Immature natural killer cell (primary cell): ENCODE data around the gene SELENOS. TPM values are rescaled to one million over a fixed set of nuclear protein-coding genes. Genes with fewer than 3 reads are reported as not detected.

Source experiments
- DNase-seq, 3 donors: peaks; one replicate each; pipeline ENCODE4 v3.0.0; 2022; ENCODE audit warnings: mixed read lengths in 1 of 3
- H3K27ac Mint-ChIP-seq, 6 donors: one replicate each; pipeline ENCODE4 v1.8.0; 2020; ENCODE audit warnings: mixed read lengths in 6 of 6, mild to moderate bottlenecking in 5 of 6, inconsistent platforms in 4 of 6, moderate library complexity in 3 of 6
- H3K27me3 Mint-ChIP-seq, 3 donors: one replicate each; pipeline ENCODE4 v1.8.0; 2020 to 2021; ENCODE audit warnings: low read depth in 3 of 3, mild to moderate bottlenecking in 3 of 3, mixed read lengths in 3 of 3, moderate library complexity in 3 of 3, inconsistent platforms in 1 of 3
- H3K36me3 Mint-ChIP-seq, 3 donors: one replicate each; pipeline ENCODE4 v1.8.0; 2020; ENCODE audit warnings: mixed read lengths in 3 of 3, inconsistent platforms in 2 of 3, mild to moderate bottlenecking in 2 of 3
- H3K4me1 Mint-ChIP-seq, 2 donors: one replicate each; pipeline ENCODE4 v1.8.0; 2020; ENCODE audit warnings: inconsistent platforms in 2 of 2, mild to moderate bottlenecking in 2 of 2, mixed read lengths in 2 of 2, moderate library complexity in 1 of 2
- H3K4me3 Mint-ChIP-seq, 5 donors: one replicate each; pipeline ENCODE4 v1.8.0; 2020; ENCODE audit warnings: mild to moderate bottlenecking in 5 of 5, mixed read lengths in 5 of 5, inconsistent platforms in 3 of 5, moderate library complexity in 3 of 5
- H3K9me3 Mint-ChIP-seq, 6 donors: one replicate each; pipeline ENCODE4 v1.8.0; 2020; ENCODE audit warnings: mild to moderate bottlenecking in 6 of 6, mixed read lengths in 6 of 6, inconsistent platforms in 4 of 6, moderate library complexity in 3 of 6
- polyA plus RNA-seq, 3 donors: library from polyadenylated mRNA; unstranded; fragments of 300-500 nt; fragmentation: Illumina TruSeq; gene quantifications; one replicate each; pipeline ENCODE4 v1.2.3, GENCODE V29; 2021

SELENOS gene
- polyA plus RNA-seq, 3 donors from 2014 or later, result 88.7 to 122 (median 94.9) TPM

GRCh38 chr15:101280007-101280406 is 2.7 kb upstream of the SELENOS start:
- Mint-ChIP-seq H3K4me3 (no peak overlapping the region), H3K36me3 (peaks cover 11 to 36% (median 18%) of the 10 kb centered on the region in 3 donors), H3K27ac (peak overlapping the region in 2 of 6 donors; percentile 13 to 34), H3K9me3 (no peaks in the 10 kb centered on the region), H3K27me3 (peaks cover 10 to 15% (median 14%) of the 10 kb centered on the region in 3 donors), H3K4me1 (peaks cover 24 to 34% of the 10 kb centered on the region in 2 donors)
- DNase-seq, result no peak

GRCh38 chr15:101277943-101278564 is 769 bp upstream of the SELENOS start:
- peak overlapping the region; percentile 83 to 98 (median 89) for H3K4me3 Mint-ChIP-seq
- no peak for DNase-seq
- peaks cover 24 to 38% of the 10 kb centered on the region in 2 donors for H3K4me1 Mint-ChIP-seq
- peaks cover 10 to 15% (median 14%) of the 10 kb centered on the region in 3 donors for H3K27me3 Mint-ChIP-seq
- H3K27ac Mint-ChIP-seq, result peak overlapping the region; percentile 85 to 98 (median 94)
- H3K9me3 Mint-ChIP-seq, result no peaks in the 10 kb centered on the region
- H3K36me3 Mint-ChIP-seq, result peaks cover 22 to 45% (median 32%) of the 10 kb centered on the region in 3 donors

- Mint-ChIP-seq H3K36me3 (peaks cover 27 to 46% (median 36%) of the 10 kb centered on the region in 3 donors), H3K27ac (peak overlapping the region; percentile 96 to 99 (median 98)), H3K4me3 (peak overlapping the region; percentile 98 to 100 (median 98)), H3K9me3 (no peaks in the 10 kb centered on the region), H3K27me3 (peaks cover 10 to 17% (median 15%) of the 10 kb centered on the region in 3 donors), H3K4me1 (peaks cover 24 to 38% of the 10 kb centered on the region in 2 donors)
- peak; percentile 41 to 54 (median 44) for DNase-seq
Observed at GRCh38 chr15:101276501-101277037, 716 bp downstream of the SELENOS start.

GRCh38 chr15:101275018-101275417 is 2.3 kb downstream of the SELENOS start:
- H3K36me3 Mint-ChIP-seq, result peaks cover 32 to 44% (median 38%) of the 10 kb centered on the region in 3 donors
- peak overlapping the region in 1 of 6 donors; percentile 12 for H3K27ac Mint-ChIP-seq
- peaks cover 24 to 38% of the 10 kb centered on the region in 2 donors for H3K4me1 Mint-ChIP-seq
- DNase-seq, result no peak
- H3K27me3 Mint-ChIP-seq, result peaks cover 10 to 15% (median 12%) of the 10 kb centered on the region in 3 donors
- H3K9me3 Mint-ChIP-seq, result no peaks in the 10 kb centered on the region
- no peak overlapping the region for H3K4me3 Mint-ChIP-seq

- Mint-ChIP-seq H3K27ac (peak overlapping the region in 2 of 6 donors; percentile 0 to 43), H3K4me3 (no peak overlapping the region), H3K9me3 (no peaks in the 10 kb centered on the region), H3K27me3 (peaks cover 10 to 17% (median 13%) of the 10 kb centered on the region in 3 donors), H3K4me1 (peaks cover 25 to 41% of the 10 kb centered on the region in 2 donors), H3K36me3 (peaks cover 35 to 55% (median 40%) of the 10 kb centered on the region in 3 donors)
- no peak for DNase-seq
Observed at GRCh38 chr15:101273534-101273933, 3.8 kb downstream of the SELENOS start.

- H3K27me3 Mint-ChIP-seq, result peaks cover 6 to 15% (median 8%) of the 10 kb centered on the region in 3 donors
- peaks cover 20 to 34% of the 10 kb centered on the region in 2 donors for H3K4me1 Mint-ChIP-seq
- no peak overlapping the region for H3K27ac Mint-ChIP-seq
- no peak overlapping the region for H3K4me3 Mint-ChIP-seq
- no peaks in the 10 kb centered on the region for H3K9me3 Mint-ChIP-seq
- H3K36me3 Mint-ChIP-seq, result peaks cover 35 to 55% (median 40%) of the 10 kb centered on the region in 3 donors
- no peak for DNase-seq
Observed at GRCh38 chr15:101272584-101272983, 4.7 kb downstream of the SELENOS start.

- Mint-ChIP-seq H3K36me3 (peaks cover 31 to 50% (median 36%) of the 10 kb centered on the region in 3 donors), H3K4me3 (no peak overlapping the region)
Observed at GRCh38 chr15:101269479-101270223, 7.6 kb downstream of the SELENOS start.

GRCh38 chr15:101267320-101268104 is 9.8 kb downstream of the SELENOS start:
- Mint-ChIP-seq H3K36me3 (peaks cover 12 to 30% (median 14%) of the 10 kb centered on the region in 3 donors), H3K4me1 (peaks cover 10 to 18% of the 10 kb centered on the region in 2 donors), H3K4me3 (no peak overlapping the region), H3K27ac (peak overlapping the region in 1 of 6 donors; percentile 16), H3K27me3 (peaks cover 0 to 5% (median 0%) of the 10 kb centered on the region in 3 donors), H3K9me3 (no peaks in the 10 kb centered on the region)
- no peak for DNase-seq

More at GRCh38 chr15:101269479-101270223, 7.6 kb downstream of the SELENOS start:
- Mint-ChIP-seq H3K27ac (peak overlapping the region in 2 of 6 donors; percentile 7 to 17), H3K4me1 (peaks cover 10 to 18% of the 10 kb centered on the region in 2 donors), H3K27me3 (peaks cover 0 to 7% (median 0%) of the 10 kb centered on the region in 3 donors), H3K9me3 (no peaks in the 10 kb centered on the region)
- no peak for DNase-seq

GRCh38 chr15:101266787-101267186 is 10.5 kb downstream of the SELENOS start:
- H3K27ac Mint-ChIP-seq, result no peak overlapping the region
- peaks cover 10 to 18% of the 10 kb centered on the region in 2 donors for H3K4me1 Mint-ChIP-seq
- H3K36me3 Mint-ChIP-seq, result peaks cover 11 to 23% (median 12%) of the 10 kb centered on the region in 3 donors
- peaks cover 0 to 4% (median under 1%) of the 10 kb centered on the region in 3 donors for H3K27me3 Mint-ChIP-seq
- DNase-seq, result no peak
- no peaks in the 10 kb centered on the region for H3K9me3 Mint-ChIP-seq
- no peak overlapping the region for H3K4me3 Mint-ChIP-seq

GRCh38 chr15:101266034-101266433 is 11.3 kb downstream of the SELENOS start:
- Mint-ChIP-seq H3K36me3 (peaks cover 4 to 16% (median 7%) of the 10 kb centered on the region in 3 donors), H3K27ac (peak overlapping the region in 1 of 6 donors; percentile 28), H3K4me1 (peaks cover 10 to 18% of the 10 kb centered on the region in 2 donors), H3K9me3 (no peaks in the 10 kb centered on the region), H3K27me3 (peaks cover 0 to 4% (median 1%) of the 10 kb centered on the region in 3 donors), H3K4me3 (no peak overlapping the region)
- no peak for DNase-seq

- DNase-seq, result peak in 1 of 3 donors; percentile 30
- peaks cover 0 to 4% (median 1%) of the 10 kb centered on the region in 3 donors for H3K27me3 Mint-ChIP-seq
- no peaks in the 10 kb centered on the region for H3K9me3 Mint-ChIP-seq
- peak overlapping the region in 1 of 6 donors; percentile 64 for H3K27ac Mint-ChIP-seq
- H3K4me1 Mint-ChIP-seq, result peaks cover 10 to 18% of the 10 kb centered on the region in 2 donors
- peaks cover 3 to 12% (median 3%) of the 10 kb centered on the region in 3 donors for H3K36me3 Mint-ChIP-seq
- no peak overlapping the region for H3K4me3 Mint-ChIP-seq
Observed at GRCh38 chr15:101264911-101265641, 12.2 kb downstream of the SELENOS start.

GRCh38 chr15:101264011-101264410 is 13.3 kb downstream of the SELENOS start:
- Mint-ChIP-seq H3K27me3 (peaks cover 0 to 1% (median 0%) of the 10 kb centered on the region in 3 donors), H3K9me3 (no peaks in the 10 kb centered on the region), H3K4me3 (no peak overlapping the region), H3K27ac (no peak overlapping the region), H3K36me3 (peaks cover 0 to 4% (median 0%) of the 10 kb centered on the region in 3 donors), H3K4me1 (peaks cover 10 to 15% of the 10 kb centered on the region in 2 donors)
- DNase-seq, result no peak
